OCI-M2 (cell line): ENCODE results near the gene MAP4K4.
A peak's percentile ranks its signal among the peaks of the same experiment; 100 is the strongest.

Experiments
- DNase-seq: peaks from one replicate; lab custom pipeline; 2025; ENCODE audit not compliant: unreplicated experiment; lab: John Stamatoyannopoulos, UW

The MAP4K4 gene

GRCh38 chr2:101861382-101861781, 163.9 kb downstream of the MAP4K4 start:
- DNase-seq: no peak

GRCh38 chr2:101863534-101863933, 166.0 kb downstream of the MAP4K4 start:
- no peak for DNase-seq

- DNase-seq: no peak
These were observed 166.9 kb downstream of the MAP4K4 start for GRCh38 chr2:101864426-101864825.

GRCh38 chr2:101868525-101868924, 171.0 kb downstream of the MAP4K4 start:
- DNase-seq: no peak

GRCh38 chr2:101869527-101869926, 172.0 kb downstream of the MAP4K4 start:
- DNase-seq: no peak

- DNase-seq: no peak
These were observed 172.9 kb downstream of the MAP4K4 start for GRCh38 chr2:101870444-101870843.

GRCh38 chr2:101871480-101871879, 174.0 kb downstream of the MAP4K4 start:
- DNase-seq: no peak

GRCh38 chr2:101872480-101872879, 175.0 kb downstream of the MAP4K4 start:
- no peak for DNase-seq

GRCh38 chr2:101873543-101873942, 176.0 kb downstream of the MAP4K4 start:
- DNase-seq: no peak

- DNase-seq: no peak
These were observed 176.6 kb downstream of the MAP4K4 start for GRCh38 chr2:101874069-101874468.

GRCh38 chr2:101879466-101879865, 182.0 kb downstream of the MAP4K4 start:
- DNase-seq: no peak

- DNase-seq: no peak
These were observed 183.6 kb downstream of the MAP4K4 start for GRCh38 chr2:101881131-101881530.

- no peak for DNase-seq
These were observed 185.3 kb downstream of the MAP4K4 start for GRCh38 chr2:101882769-101883307.

GRCh38 chr2:101883860-101884259, 186.4 kb downstream of the MAP4K4 start:
- peak; percentile 1 for DNase-seq

- DNase-seq: no peak
These were observed 186.9 kb downstream of the MAP4K4 start for GRCh38 chr2:101884423-101884822.

- no peak for DNase-seq
These were observed 189.8 kb downstream of the MAP4K4 start for GRCh38 chr2:101887328-101887727.

- DNase-seq: no peak
These were observed 192.1 kb downstream of the MAP4K4 start for GRCh38 chr2:101889460-101890098.

- DNase-seq: no peak
These were observed 194.9 kb downstream of the MAP4K4 start for GRCh38 chr2:101892377-101892776.

- DNase-seq: no peak
These were observed 196.3 kb downstream of the MAP4K4 start for GRCh38 chr2:101893681-101894381.

GRCh38 chr2:101895039-101895438, 197.5 kb downstream of the MAP4K4 start:
- no peak for DNase-seq

GRCh38 chr2:101895819-101896322, 198.4 kb downstream of the MAP4K4 start:
- no peak for DNase-seq

- no peak for DNase-seq
These were observed 199.8 kb downstream of the MAP4K4 start for GRCh38 chr2:101897301-101897700.
